Astrocyte of the cerebellum (primary cell): ENCODE measurements around the gene CDC34.

Source experiments
- DNase-seq: peaks from one replicate; pipeline ENCODE4 v3.0.0-alpha.2; 2011; ENCODE audit warnings: low read depth
- H3K4me3 ChIP-seq: 2 replicates; pipeline ENCODE4 v1.5.1; 2011; ENCODE audit warnings: mild to moderate bottlenecking, low read depth, low read length, moderate library complexity
- CTCF ChIP-seq: IDR thresholded peaks from 2 replicates; pipeline ENCODE4 v1.5.1; 2012; ENCODE audit warnings: low read length, low read depth, moderate library complexity, mild to moderate bottlenecking; ENCODE audit errors: missing control alignments
- in situ Hi-C: cut with HindIII; loops from 2 replicates; pipeline ENCODE4 v1.10.0; 2017; ENCODE audit warnings: low sequenced_read_pairs

The CDC34 gene

GRCh38 chr19:556611-557382 is 25.2 kb downstream of the CDC34 start:
- in situ Hi-C loops = no loop called here
- no peak for TF ChIP-seq CTCF
- H3K4me3 ChIP-seq = no peak overlapping the region
- DNase-seq = no peak

GRCh38 chr19:558770-559439 is 27.3 kb downstream of the CDC34 start:
- in situ Hi-C loops = no loop called here
- no peak overlapping the region for H3K4me3 ChIP-seq
- TF ChIP-seq CTCF = no peak
- DNase-seq = no peak

GRCh38 chr19:560121-560520 is 28.6 kb downstream of the CDC34 start:
- no peak overlapping the region for H3K4me3 ChIP-seq
- no peak for TF ChIP-seq CTCF
- DNase-seq = no peak
- in situ Hi-C loops = no loop called here

- in situ Hi-C loops = no loop called here
- no peak for TF ChIP-seq CTCF
- DNase-seq = no peak
- H3K4me3 ChIP-seq = no peak overlapping the region
Observed at GRCh38 chr19:566403-566802, 34.8 kb downstream of the CDC34 start.

- in situ Hi-C loops = no loop called here
- no peak overlapping the region for H3K4me3 ChIP-seq
- no peak for DNase-seq
- no peak for TF ChIP-seq CTCF
Observed at GRCh38 chr19:566844-567243, 35.3 kb downstream of the CDC34 start.

- DNase-seq = no peak
- no peak for TF ChIP-seq CTCF
- no peak overlapping the region for H3K4me3 ChIP-seq
- in situ Hi-C loops = no loop called here
Observed at GRCh38 chr19:567296-567900, 35.8 kb downstream of the CDC34 start.
